ENCODE results near the gene JMJD8.

The JMJD8 gene, protein sequence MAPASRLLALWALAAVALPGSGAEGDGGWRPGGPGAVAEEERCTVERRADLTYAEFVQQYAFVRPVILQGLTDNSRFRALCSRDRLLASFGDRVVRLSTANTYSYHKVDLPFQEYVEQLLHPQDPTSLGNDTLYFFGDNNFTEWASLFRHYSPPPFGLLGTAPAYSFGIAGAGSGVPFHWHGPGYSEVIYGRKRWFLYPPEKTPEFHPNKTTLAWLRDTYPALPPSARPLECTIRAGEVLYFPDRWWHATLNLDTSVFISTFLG

DNA sequence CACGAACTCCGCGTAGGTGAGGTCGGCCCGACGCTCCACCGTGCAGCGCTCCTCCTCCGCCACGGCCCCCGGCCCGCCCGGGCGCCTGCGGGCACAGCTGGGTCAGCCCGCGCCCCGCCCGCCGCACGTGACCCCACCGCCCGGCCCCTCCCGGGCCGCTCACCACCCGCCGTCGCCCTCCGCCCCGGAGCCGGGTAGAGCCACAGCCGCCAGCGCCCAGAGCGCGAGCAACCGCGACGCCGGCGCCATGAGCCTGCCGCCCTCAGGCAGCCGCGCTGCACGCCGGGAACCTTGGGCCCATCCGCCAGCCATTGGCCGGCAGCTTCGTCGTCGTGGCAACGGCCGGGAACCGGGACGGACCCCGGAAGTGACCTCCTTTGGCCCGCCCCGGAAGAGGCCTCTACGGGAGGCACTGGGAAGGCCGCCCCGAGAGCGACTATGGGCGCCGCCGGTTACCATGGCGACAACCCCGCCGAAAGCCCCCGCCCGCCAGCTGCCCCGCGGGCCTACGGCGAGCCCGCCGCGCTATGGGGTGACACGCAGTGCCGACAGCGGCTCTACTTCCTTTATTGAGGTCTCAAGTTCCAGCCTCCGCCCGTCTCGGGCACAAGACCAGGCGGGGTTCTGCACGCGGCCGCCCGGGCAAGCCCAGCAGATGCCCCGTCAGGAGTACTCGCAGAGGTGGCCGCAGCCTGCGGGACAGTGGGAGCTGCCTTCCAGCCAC, at the start of gene JMJD8:
JMJD8 (minus strand) TSS at position 264 of the 724 bp plus-strand sequence; CDS start at position 249, 15 bp downstream.
- DNase-seq = peak; percentile 96 to 97

GRCh38 chr16:733382-734207, 49.5 kb upstream of the JMJD8 start:
- no peak for DNase-seq

- no peak for DNase-seq
Measured at GRCh38 chr16:732936-733335, 48.8 kb upstream of the JMJD8 start.

GRCh38 chr16:732332-732731, 48.2 kb upstream of the JMJD8 start:
- DNase-seq = no peak

GRCh38 chr16:730666-731509, 46.8 kb upstream of the JMJD8 start:
- DNase-seq = no peak

- no peak for DNase-seq
Measured at GRCh38 chr16:729768-730665, 45.9 kb upstream of the JMJD8 start.

DNA sequence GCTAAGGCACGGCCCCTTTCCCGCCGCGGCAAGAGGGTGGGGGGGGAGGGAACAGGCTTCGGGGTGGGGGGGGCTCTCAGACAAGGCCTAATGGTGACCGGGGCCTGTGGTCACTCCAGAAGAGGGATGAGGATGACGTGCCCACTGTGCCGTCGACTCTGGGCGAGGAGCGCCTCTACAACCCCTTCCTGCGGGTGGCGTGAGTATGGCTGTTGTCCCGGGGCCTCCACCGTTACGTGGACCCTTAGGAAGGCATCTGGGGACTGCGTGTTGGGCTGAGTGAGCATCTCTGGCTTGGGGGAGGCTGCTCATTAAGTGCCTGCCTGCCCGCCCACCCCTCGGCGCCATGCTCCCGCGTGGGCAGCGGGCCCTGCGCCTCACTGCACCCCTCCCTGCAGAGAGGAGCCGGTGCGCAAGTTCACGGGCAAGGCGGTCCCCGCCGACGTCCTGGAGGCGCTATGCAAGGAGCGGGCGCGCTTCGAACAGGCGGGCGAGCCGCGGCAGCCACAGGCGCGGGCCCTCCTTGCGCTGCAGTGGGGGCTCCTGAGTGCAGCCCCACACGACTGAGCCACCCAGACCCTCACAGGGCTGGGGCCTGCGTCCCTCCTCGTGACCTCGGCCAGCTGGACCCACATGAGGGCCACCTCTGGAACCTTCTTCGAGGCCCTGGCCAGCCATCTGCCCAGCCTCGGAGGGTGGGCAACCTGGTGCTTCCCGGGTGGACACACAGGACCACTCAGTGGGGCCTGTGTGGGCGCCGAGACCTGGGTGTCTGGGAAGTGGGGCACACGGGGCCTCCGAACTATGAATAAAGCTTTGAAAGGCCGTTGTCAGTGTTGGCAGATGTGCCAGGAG, 45.0 kb upstream of the JMJD8 start:
- no peak for DNase-seq

GRCh38 chr16:728131-728889, 44.2 kb upstream of the JMJD8 start:
- peak; percentile 72 to 84 for DNase-seq

GRCh38 chr16:727291-727977, 43.3 kb upstream of the JMJD8 start:
- DNase-seq = no peak

- peak in 1 of 2 experiments; percentile 33 for DNase-seq
Measured at GRCh38 chr16:726438-727290, 42.5 kb upstream of the JMJD8 start, which contains the start of the genes CCDC78 and HAGHL. CCDC78 (minus strand) TSS chr16:726443; CDS start chr16:726367, 76 bp downstream. HAGHL (plus strand) TSS chr16:727106; CDS start chr16:727510, 404 bp downstream.

DNA sequence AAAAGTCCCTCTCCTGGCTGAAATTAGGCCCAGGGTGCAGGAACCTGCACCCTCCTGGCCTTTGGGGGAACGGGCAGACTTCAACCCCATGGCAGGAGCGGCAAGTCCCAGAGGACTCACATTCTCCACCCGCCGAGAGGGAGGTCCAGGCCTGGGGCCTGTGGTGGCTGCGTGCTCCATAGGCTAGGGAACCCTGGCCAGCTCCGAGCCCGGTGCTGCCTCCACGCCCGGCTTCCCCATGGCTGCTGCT, 42.0 kb upstream of the JMJD8 start:
- no peak for DNase-seq

- DNase-seq = no peak
Measured at GRCh38 chr16:725463-726187, 41.5 kb upstream of the JMJD8 start.

GRCh38 chr16:725041-725376, 40.9 kb upstream of the JMJD8 start:
- no peak for DNase-seq

DNA sequence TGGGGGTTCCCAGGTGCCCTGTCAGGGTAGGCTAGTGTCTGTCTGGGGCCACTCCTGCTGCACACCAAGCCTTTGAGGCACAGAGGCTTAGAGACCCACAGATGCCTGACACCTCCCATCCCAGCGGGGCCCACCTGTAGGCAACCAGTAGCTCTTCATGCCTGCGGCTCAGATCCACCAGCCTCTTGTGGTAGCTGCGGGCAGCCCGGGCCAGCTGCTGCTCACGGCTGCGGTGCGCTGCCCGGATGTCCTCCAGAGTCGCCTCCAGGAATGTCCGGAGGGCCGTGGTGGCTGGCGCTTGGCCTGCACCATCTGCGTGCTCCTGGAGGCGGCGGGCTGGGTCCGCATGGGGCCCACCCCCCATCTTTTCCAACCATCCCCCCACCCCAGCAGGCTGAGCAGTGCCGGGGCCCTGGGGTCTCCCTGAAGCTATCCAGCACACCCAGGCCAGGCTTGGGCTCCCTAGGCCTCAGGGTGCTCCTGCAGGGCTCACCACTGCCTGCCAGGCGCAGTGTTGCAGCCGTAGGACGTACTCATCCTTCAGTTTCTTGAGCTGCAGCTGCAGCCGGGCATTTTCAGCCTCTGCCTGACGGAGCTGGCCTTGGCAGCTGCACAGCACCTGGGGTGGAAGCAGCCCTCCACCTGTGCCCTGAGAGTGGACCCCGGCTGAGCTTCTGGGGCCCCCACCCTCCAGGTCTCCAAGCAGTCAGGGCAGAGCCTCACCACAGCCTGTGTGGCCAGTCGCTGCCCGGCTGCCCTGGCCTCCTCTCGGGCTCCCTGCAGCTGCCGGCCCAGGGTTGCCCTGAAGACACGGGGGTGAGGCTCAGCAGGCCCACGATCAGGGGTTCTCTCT, 40.3 kb upstream of the JMJD8 start:
- DNase-seq = no peak

DNA sequence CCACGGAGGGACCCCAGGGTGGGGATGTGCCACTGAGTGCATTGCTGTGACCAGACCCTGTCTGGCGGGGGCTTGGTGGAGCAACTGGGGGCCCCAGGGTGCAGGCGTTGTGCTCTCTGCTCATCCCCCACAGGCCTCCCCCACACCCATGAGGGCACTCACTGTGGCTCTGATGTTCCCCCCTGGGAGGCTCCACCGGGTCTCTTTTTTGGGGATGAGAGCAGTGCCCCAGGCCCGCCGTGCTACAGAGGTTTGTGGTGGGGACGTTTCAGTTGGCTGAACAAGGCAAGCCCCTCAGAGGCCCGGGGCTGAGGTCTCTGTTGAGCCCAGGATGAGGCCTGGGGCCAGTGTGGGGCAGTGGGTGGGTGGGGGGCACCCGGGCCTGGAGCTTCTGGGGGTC, 39.6 kb upstream of the JMJD8 start:
- no peak for DNase-seq

GRCh38 chr16:722835-723633, 38.9 kb upstream of the JMJD8 start:
- DNase-seq = no peak

Data from NCI-H2081 (cell line).